ENCODE measurements around the gene ADGRB3. TPM values are rescaled to one million over a fixed set of nuclear protein-coding genes. Genes with fewer than 3 reads are reported as not detected.
A peak's percentile ranks its signal among the peaks of the same experiment; 100 is the strongest.

Gene ADGRB3
- total and polyA plus RNA-seq, 4 donors, result 26.9 to 99.7 (median 60.2) TPM

DNA sequence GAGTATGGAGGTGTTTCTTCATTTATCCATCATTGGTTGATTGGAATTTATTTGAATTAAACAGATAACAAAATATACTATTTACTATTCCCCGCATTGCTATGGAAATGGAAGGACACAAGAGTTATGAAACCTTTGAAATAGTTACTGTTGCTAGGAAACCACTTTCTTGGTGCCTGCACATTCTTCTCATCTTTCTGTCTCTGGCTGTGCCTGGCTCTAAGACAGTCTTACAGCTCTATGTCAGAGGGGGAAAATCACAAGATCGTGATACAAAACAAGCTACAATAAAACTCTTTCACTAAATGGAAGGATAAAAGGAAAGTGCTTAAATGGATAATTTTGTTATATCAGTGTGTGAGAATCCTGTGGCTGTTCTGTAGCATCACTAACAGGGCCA, 708.8 kb downstream of the ADGRB3 start:
- no CpG with 5 or more reads among the region's 2 CpGs for WGBS (ENCODE audit: insufficient coverage)
- Histone ChIP-seq H3K27ac (ENCODE audit: low read depth, low read length) (no peak overlapping the region), H3K27me3 (ENCODE audit: control insufficient read depth, insufficient read depth, low read length) (no peaks in the 10 kb centered on the region), H3K4me1 (ENCODE audit: control insufficient read depth, insufficient read depth, low read length) (no peaks in the 10 kb centered on the region), H3K9me3 (ENCODE audit: control insufficient read depth, insufficient read depth, low read length) (no peaks in the 10 kb centered on the region), H3K4me3 (ENCODE audit: low read depth, low read length) (no peak overlapping the region), H3K36me3 (ENCODE audit: control insufficient read depth, insufficient read depth, low read length) (no peaks in the 10 kb centered on the region)
- DNase-seq (ENCODE audit: low read depth in 4 of 6, low spot score in 6 of 6), result peak in 5 of 6 donors; percentile 10 to 77 (median 22)

- Histone ChIP-seq H3K27ac (ENCODE audit: low read depth, low read length) (no peak overlapping the region), H3K27me3 (ENCODE audit: control insufficient read depth, insufficient read depth, low read length) (no peaks in the 10 kb centered on the region), H3K9me3 (ENCODE audit: control insufficient read depth, insufficient read depth, low read length) (no peaks in the 10 kb centered on the region), H3K4me1 (ENCODE audit: control insufficient read depth, insufficient read depth, low read length) (no peaks in the 10 kb centered on the region), H3K36me3 (ENCODE audit: control insufficient read depth, insufficient read depth, low read length) (no peaks in the 10 kb centered on the region), H3K4me3 (ENCODE audit: low read depth, low read length) (no peak overlapping the region)
- 37% methylated on average over 6 of the region's 7 CpGs for WGBS (ENCODE audit: insufficient coverage)
- DNase-seq (ENCODE audit: low read depth in 4 of 6, low spot score in 6 of 6), result peak in 4 of 6 donors; percentile 30 to 79 (median 55)
These were observed 714.7 kb downstream of the ADGRB3 start for GRCh38 chr6:69349771-69350170.

DNA sequence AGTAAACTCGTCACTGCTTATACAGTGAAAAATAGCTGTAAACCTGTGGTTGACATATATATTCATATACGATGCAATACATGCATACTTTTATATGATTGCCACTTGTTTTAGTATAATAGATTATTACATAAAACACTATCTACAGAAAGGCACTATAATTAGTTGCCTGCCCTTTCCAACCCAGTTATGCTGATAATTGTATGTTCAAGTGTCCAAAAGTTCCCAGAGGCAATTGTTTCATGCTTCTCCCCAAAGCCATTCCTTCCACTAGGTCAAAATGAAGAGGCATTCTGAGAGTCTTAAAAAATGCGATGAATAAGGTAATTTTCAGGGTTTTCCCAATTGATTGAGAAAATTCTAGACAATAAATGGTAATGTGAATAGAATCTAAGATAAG, 727.1 kb downstream of the ADGRB3 start:
- H3K36me3 ChIP-seq (ENCODE audit: control insufficient read depth, insufficient read depth, low read length), result no peaks in the 10 kb centered on the region
- no CpG with 5 or more reads among the region's 3 CpGs for WGBS (ENCODE audit: insufficient coverage)

DNA sequence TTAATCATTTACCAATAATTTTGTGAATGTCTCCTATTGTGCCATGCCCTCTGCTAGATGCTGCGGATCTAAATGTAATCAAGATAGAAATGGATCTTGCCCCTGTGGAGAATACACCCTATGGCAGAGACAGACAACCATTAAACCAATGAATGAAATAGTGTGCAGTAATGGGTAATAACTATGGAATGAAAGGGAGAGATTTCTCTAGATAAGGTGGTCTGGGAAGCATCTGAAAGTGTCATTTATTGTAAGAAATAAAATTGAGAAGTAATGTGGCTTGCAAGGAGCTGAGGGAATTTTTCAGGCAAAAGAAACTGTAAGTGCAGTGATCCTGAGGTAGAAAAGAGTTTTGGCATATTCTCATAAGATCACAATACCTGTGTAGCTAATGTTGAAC, 731.7 kb downstream of the ADGRB3 start:
- DNase-seq (ENCODE audit: low read depth in 4 of 6, low spot score in 6 of 6), result no peak
- no peaks in the 10 kb centered on the region for H3K27me3 ChIP-seq (ENCODE audit: control insufficient read depth, insufficient read depth, low read length)
- H3K9me3 ChIP-seq (ENCODE audit: control insufficient read depth, insufficient read depth, low read length), result no peaks in the 10 kb centered on the region
- no CpG with 5 or more reads among the region's 1 CpG for WGBS (ENCODE audit: insufficient coverage)
- H3K4me1 ChIP-seq (ENCODE audit: control insufficient read depth, insufficient read depth, low read length), result no peaks in the 10 kb centered on the region
- no peak overlapping the region for H3K4me3 ChIP-seq (ENCODE audit: low read depth, low read length)
- H3K27ac ChIP-seq (ENCODE audit: low read depth, low read length), result no peak overlapping the region
- H3K36me3 ChIP-seq (ENCODE audit: control insufficient read depth, insufficient read depth, low read length), result no peaks in the 10 kb centered on the region

More for the DNA sequence above, 727.1 kb downstream of the ADGRB3 start:
- no peak for DNase-seq (ENCODE audit: low read depth in 4 of 6, low spot score in 6 of 6)
- H3K27ac ChIP-seq (ENCODE audit: low read depth, low read length), result no peak overlapping the region
- no peaks in the 10 kb centered on the region for H3K27me3 ChIP-seq (ENCODE audit: control insufficient read depth, insufficient read depth, low read length)
- H3K9me3 ChIP-seq (ENCODE audit: control insufficient read depth, insufficient read depth, low read length), result no peaks in the 10 kb centered on the region
- no peak overlapping the region for H3K4me3 ChIP-seq (ENCODE audit: low read depth, low read length)
- H3K4me1 ChIP-seq (ENCODE audit: control insufficient read depth, insufficient read depth, low read length), result no peaks in the 10 kb centered on the region

DNA sequence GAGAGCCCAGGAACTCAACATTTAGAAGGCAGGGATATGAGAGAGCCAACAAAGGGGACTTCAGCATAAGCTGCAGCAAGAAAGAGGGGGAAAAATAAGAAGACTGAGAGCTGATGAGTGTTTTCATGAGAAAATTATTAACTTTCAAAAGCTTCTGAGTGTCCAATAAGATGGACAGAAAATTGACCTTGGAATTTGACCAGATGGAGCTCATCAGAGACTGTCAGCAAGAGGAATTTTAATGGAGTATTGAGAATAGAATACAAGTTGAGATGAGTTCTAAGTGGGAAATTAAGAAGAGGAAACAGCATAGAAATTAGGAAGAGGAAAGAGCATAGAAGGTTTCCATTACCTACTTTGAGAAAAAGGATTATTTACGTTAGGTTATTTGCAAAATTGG, 733.5 kb downstream of the ADGRB3 start:
- no peaks in the 10 kb centered on the region for H3K4me1 ChIP-seq (ENCODE audit: control insufficient read depth, insufficient read depth, low read length)
- no peaks in the 10 kb centered on the region for H3K36me3 ChIP-seq (ENCODE audit: control insufficient read depth, insufficient read depth, low read length)
- no peak overlapping the region for H3K27ac ChIP-seq (ENCODE audit: low read depth, low read length)
- H3K4me3 ChIP-seq (ENCODE audit: low read depth, low read length), result no peak overlapping the region
- DNase-seq (ENCODE audit: low read depth in 4 of 6, low spot score in 6 of 6), result no peak
- no CpG with 5 or more reads among the region's 1 CpG for WGBS (ENCODE audit: insufficient coverage)
- H3K9me3 ChIP-seq (ENCODE audit: control insufficient read depth, insufficient read depth, low read length), result no peaks in the 10 kb centered on the region
- H3K27me3 ChIP-seq (ENCODE audit: control insufficient read depth, insufficient read depth, low read length), result no peaks in the 10 kb centered on the region

- Histone ChIP-seq H3K9me3 (ENCODE audit: control insufficient read depth, insufficient read depth, low read length) (no peaks in the 10 kb centered on the region), H3K36me3 (ENCODE audit: control insufficient read depth, insufficient read depth, low read length) (no peaks in the 10 kb centered on the region), H3K27me3 (ENCODE audit: control insufficient read depth, insufficient read depth, low read length) (no peaks in the 10 kb centered on the region), H3K27ac (ENCODE audit: low read depth, low read length) (no peak overlapping the region), H3K4me3 (ENCODE audit: low read depth, low read length) (no peak overlapping the region), H3K4me1 (ENCODE audit: control insufficient read depth, insufficient read depth, low read length) (no peaks in the 10 kb centered on the region)
- DNase-seq (ENCODE audit: low read depth in 4 of 6, low spot score in 6 of 6), result peak in 2 of 6 donors; percentile 19 to 26
- WGBS (ENCODE audit: insufficient coverage), result 50% methylated on average over 1 of the region's 3 CpGs
These were observed 735.7 kb downstream of the ADGRB3 start for GRCh38 chr6:69370763-69371162.

DNA sequence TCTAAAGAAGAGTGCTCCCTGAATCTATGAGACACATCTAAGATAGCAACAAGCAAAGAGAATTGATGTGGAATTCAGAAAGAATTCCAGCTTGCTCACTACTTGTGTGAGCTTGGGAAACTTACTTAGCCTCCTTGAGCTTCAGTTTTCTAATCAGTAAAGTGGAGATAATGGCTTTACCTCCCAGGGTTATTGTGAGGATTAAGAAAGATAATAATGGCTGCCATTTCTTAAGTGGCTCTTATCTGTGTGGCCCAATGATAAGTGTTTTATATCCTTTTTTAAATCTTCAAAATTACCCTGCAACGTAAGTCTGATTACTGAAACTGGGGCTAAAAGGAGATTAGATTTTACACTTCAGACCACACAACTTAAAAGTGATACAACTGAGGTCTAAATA, 743.2 kb downstream of the ADGRB3 start:
- no peak overlapping the region for H3K4me3 ChIP-seq (ENCODE audit: low read depth, low read length)
- no peak for DNase-seq (ENCODE audit: low read depth in 4 of 6, low spot score in 6 of 6)
- no CpG with 5 or more reads among the region's 1 CpG for WGBS (ENCODE audit: insufficient coverage)

DNA sequence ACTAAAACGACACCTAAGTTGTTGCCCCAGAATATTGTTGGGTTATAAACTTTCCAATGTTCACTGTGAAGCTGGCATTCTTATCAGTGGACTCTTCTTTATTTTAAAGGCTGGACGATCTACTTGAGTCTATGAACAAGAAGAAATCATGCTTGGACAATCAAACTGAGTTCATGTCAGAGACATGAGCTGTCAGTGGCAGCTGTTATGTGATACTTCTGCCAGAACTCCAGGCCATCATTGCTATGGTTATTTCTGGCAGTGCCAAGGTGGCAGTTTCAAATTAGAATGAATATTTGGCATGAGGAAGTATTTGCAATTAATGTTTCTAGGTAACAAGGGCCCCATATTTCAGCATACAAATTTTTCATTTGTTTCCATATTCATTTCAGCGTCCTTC, 744.4 kb downstream of the ADGRB3 start:
- H3K36me3 ChIP-seq (ENCODE audit: control insufficient read depth, insufficient read depth, low read length), result no peaks in the 10 kb centered on the region
- no peaks in the 10 kb centered on the region for H3K4me1 ChIP-seq (ENCODE audit: control insufficient read depth, insufficient read depth, low read length)
- no peaks in the 10 kb centered on the region for H3K9me3 ChIP-seq (ENCODE audit: control insufficient read depth, insufficient read depth, low read length)
- WGBS (ENCODE audit: insufficient coverage), result 67% methylated on average over 1 of the region's 3 CpGs
- H3K27me3 ChIP-seq (ENCODE audit: control insufficient read depth, insufficient read depth, low read length), result no peaks in the 10 kb centered on the region
- H3K27ac ChIP-seq (ENCODE audit: low read depth, low read length), result no peak overlapping the region
- H3K4me3 ChIP-seq (ENCODE audit: low read depth, low read length), result no peak overlapping the region
- no peak for DNase-seq (ENCODE audit: low read depth in 4 of 6, low spot score in 6 of 6)

More for the DNA sequence above, 743.2 kb downstream of the ADGRB3 start:
- H3K4me1 ChIP-seq (ENCODE audit: control insufficient read depth, insufficient read depth, low read length), result no peaks in the 10 kb centered on the region
- H3K27ac ChIP-seq (ENCODE audit: low read depth, low read length), result no peak overlapping the region
- H3K27me3 ChIP-seq (ENCODE audit: control insufficient read depth, insufficient read depth, low read length), result no peaks in the 10 kb centered on the region
- H3K9me3 ChIP-seq (ENCODE audit: control insufficient read depth, insufficient read depth, low read length), result no peaks in the 10 kb centered on the region
- no peaks in the 10 kb centered on the region for H3K36me3 ChIP-seq (ENCODE audit: control insufficient read depth, insufficient read depth, low read length)

DNA sequence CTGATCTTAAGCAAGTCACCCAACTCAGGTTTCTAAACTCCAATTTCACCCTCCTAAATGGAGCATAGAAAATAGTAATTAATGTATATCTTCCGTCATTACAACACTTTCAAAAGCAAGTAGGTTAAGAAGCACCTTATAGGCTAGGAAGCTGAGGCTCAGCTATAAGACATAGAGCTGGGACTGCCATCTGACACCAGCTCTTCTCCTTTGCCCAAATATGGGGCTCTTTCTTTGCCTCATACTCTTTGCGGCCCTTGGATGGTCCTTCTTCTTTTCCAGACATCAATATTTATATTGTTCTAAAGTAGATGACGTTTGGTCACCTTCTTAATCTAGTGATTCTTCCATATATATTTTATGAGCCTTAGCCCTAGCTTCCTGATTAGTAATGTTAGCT, 748.5 kb downstream of the ADGRB3 start:
- H3K36me3 ChIP-seq (ENCODE audit: control insufficient read depth, insufficient read depth, low read length), result no peaks in the 10 kb centered on the region
- H3K4me1 ChIP-seq (ENCODE audit: control insufficient read depth, insufficient read depth, low read length), result no peaks in the 10 kb centered on the region
- no peak overlapping the region for H3K4me3 ChIP-seq (ENCODE audit: low read depth, low read length)
- no peak overlapping the region for H3K27ac ChIP-seq (ENCODE audit: low read depth, low read length)
- H3K9me3 ChIP-seq (ENCODE audit: control insufficient read depth, insufficient read depth, low read length), result no peaks in the 10 kb centered on the region
- WGBS (ENCODE audit: insufficient coverage), result no CpG with 5 or more reads among the region's 3 CpGs
- no peaks in the 10 kb centered on the region for H3K27me3 ChIP-seq (ENCODE audit: control insufficient read depth, insufficient read depth, low read length)
- DNase-seq (ENCODE audit: low read depth in 4 of 6, low spot score in 6 of 6), result no peak

- Histone ChIP-seq H3K27me3 (ENCODE audit: control insufficient read depth, insufficient read depth, low read length) (no peaks in the 10 kb centered on the region), H3K4me1 (ENCODE audit: control insufficient read depth, insufficient read depth, low read length) (no peaks in the 10 kb centered on the region), H3K9me3 (ENCODE audit: control insufficient read depth, insufficient read depth, low read length) (no peaks in the 10 kb centered on the region), H3K27ac (ENCODE audit: low read depth, low read length) (no peak overlapping the region), H3K4me3 (ENCODE audit: low read depth, low read length) (no peak overlapping the region), H3K36me3 (ENCODE audit: control insufficient read depth, insufficient read depth, low read length) (no peaks in the 10 kb centered on the region)
- 88% methylated on average over 4 of the region's 5 CpGs for WGBS (ENCODE audit: insufficient coverage)
- DNase-seq (ENCODE audit: low read depth in 4 of 6, low spot score in 6 of 6), result peak in 1 of 6 donors; percentile 31
These were observed 751.3 kb downstream of the ADGRB3 start for GRCh38 chr6:69386426-69386825.
